ENCODE results near the gene ARF5.

GRCh38 chr7:127546313-127546712, 41.9 kb upstream of the ARF5 start:
- TF ChIP-seq POLR2A (IDR thresholded peaks at IDR 0.05): no peak
- TF ChIP-seq CTCF (IDR thresholded peaks at IDR 0.05): no peak
